Hepatocyte (in vitro differentiated cells): Measurements from ENCODE around the gene CELF4. TPM values are rescaled to one million over a fixed set of nuclear protein-coding genes. Genes with fewer than 3 reads are reported as not detected.

Source experiments
- DNase-seq: peaks from one replicate; pipeline ENCODE4 v3.0.0-alpha.2; 2016; ENCODE audit warnings: low spot score
- H2AFZ ChIP-seq: fragments of 200-600 bp; sonication (generic); 2 replicates; pipeline ENCODE4 v1.6.0; 2016; ENCODE audit warnings: antibody characterized with exemption, mild to moderate bottlenecking
- H3K27ac ChIP-seq: fragments of 200-600 bp; sonication (generic); 2 replicates; pipeline ENCODE4 v1.5.1; 2016; ENCODE audit warnings: mild to moderate bottlenecking
- H3K27me3 ChIP-seq: fragments of 200-600 bp; sonication (generic); 2 replicates; pipeline ENCODE4 v1.6.1; 2016
- H3K36me3 ChIP-seq: fragments of 200-600 bp; sonication (generic); replicated peaks from 2 replicates; pipeline ENCODE4 v1.5.1; 2016; ENCODE audit warnings: low read depth; ENCODE audit not compliant: insufficient read depth
- H3K4me1 ChIP-seq: fragments of 200-600 bp; sonication (generic); 2 replicates; pipeline ENCODE4 v1.5.1; 2016; ENCODE audit warnings: mild to moderate bottlenecking, moderate library complexity; ENCODE audit not compliant: insufficient read depth
- H3K4me2 ChIP-seq: fragments of 200-600 bp; sonication (generic); 2 replicates; pipeline ENCODE4 v1.6.0; 2016
- H3K4me3 ChIP-seq: fragments of 200-600 bp; sonication (generic); 2 replicates; pipeline ENCODE4 v1.5.1; 2016; ENCODE audit warnings: mild to moderate bottlenecking
- H3K79me2 ChIP-seq: fragments of 200-600 bp; sonication (generic); 2 replicates; pipeline ENCODE4 v1.6.0; 2017; ENCODE audit warnings: mild to moderate bottlenecking
- H3K9me2 ChIP-seq: fragments of 200-600 bp; sonication (generic); replicated peaks from 2 replicates; pipeline ENCODE4 v1.6.0; 2017; ENCODE audit warnings: mild to moderate bottlenecking; ENCODE audit not compliant: insufficient read depth
- H3K9me3 ChIP-seq: fragments of 200-600 bp; sonication (generic); 2 replicates; pipeline ENCODE4 v1.5.1; 2016; ENCODE audit warnings: low read depth, mild to moderate bottlenecking
- H4K20me1 ChIP-seq: fragments of 200-600 bp; sonication (generic); 2 replicates; pipeline ENCODE4 v1.6.0; 2016; ENCODE audit warnings: mild to moderate bottlenecking; ENCODE audit not compliant: insufficient read depth, poor library complexity, severe bottlenecking
- EZH2 ChIP-seq: fragments of 200-600 bp; sonication (generic); IDR thresholded peaks from 2 replicates; pipeline ENCODE4 v1.6.1; 2016; ENCODE audit warnings: antibody characterized with exemption, mild to moderate bottlenecking, borderline replicate concordance
- EZH2phosphoT487 ChIP-seq: fragments of 200-600 bp; sonication (generic); IDR thresholded peaks from one replicate; pipeline ENCODE4 v1.6.1; 2018; ENCODE audit warnings: antibody characterized with exemption, mild to moderate bottlenecking, low read depth, moderate library complexity; ENCODE audit not compliant: unreplicated experiment, severe bottlenecking
- WGBS: methylation state at CpG from one replicate; pipeline ENCODE4 v1.1.6; 2016; ENCODE audit warnings: low lambda C conversion rate; ENCODE audit errors: missing lambda C conversion rate; 5-methylcytosine and 5-hydroxymethylcytosine counted together
- polyA plus RNA-seq: library from polyadenylated mRNA; unstranded; fragments of >200 nt; fragmentation: Nextera tagmentation; extraction: Ambion mirVana; gene quantifications from 2 replicates; pipeline ENCODE4 v1.2.1, GENCODE V29; 2016
- total RNA-seq: library from RNA; depleted of rRNA; stranded (reverse); fragments of >200 nt; gene quantifications from 2 replicates; pipeline ENCODE4 v1.2.3, GENCODE V29; 2014
- TF ChIP-seq, protein P1 (sequence below): fragments of 200-600 bp; sonication (generic); IDR thresholded peaks from 2 replicates; pipeline ENCODE4 v1.5.1; 2016; ENCODE audit warnings: antibody characterized with exemption, mild to moderate bottlenecking; ENCODE audit not compliant: poor library complexity

The CELF4 gene
- total and polyA plus RNA-seq, 2 experiments from 2014 or later, result 1.3 to 2.9 TPM

DNA sequence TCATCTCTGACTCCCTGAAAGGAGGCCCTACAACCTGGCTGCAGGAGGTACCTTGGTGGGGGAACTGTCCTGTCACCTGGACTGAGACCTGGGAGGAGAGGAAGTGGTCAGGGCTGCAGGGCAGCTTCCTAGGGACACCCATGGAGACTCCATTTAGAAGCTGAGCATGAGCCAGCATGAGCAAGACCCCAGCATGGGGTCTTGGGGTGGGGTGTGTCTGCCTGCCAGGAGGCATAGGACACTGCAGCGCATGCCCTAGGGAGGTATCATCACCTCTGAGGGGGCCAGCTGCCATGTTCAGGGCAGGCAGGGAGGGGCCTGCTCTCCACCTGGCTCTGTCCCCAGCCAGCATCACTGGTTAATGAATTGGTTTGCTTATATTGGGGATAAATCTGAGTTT lies 249.7 kb downstream of the CELF4 start:
- Histone ChIP-seq H3K79me2 (no peaks in the 10 kb centered on the region), H2AFZ (no peak overlapping the region), H3K4me2 (no peak overlapping the region), H3K4me3 (no peak overlapping the region), H3K9me3 (no peaks in the 10 kb centered on the region), H3K4me1 (no peaks in the 10 kb centered on the region), H3K9me2 (no peaks in the 10 kb centered on the region), H3K27me3 (no peaks in the 10 kb centered on the region), H3K27ac (no peak overlapping the region), H3K36me3 (no peaks in the 10 kb centered on the region), H4K20me1 (no peaks in the 10 kb centered on the region)
- WGBS, result 95% methylated on average over 1 of the region's 1 CpG
- no peak for TF ChIP-seq EZH2phosphoT487
- no peak for TF ChIP-seq EZH2
- TF ChIP-seq, protein P1, sequence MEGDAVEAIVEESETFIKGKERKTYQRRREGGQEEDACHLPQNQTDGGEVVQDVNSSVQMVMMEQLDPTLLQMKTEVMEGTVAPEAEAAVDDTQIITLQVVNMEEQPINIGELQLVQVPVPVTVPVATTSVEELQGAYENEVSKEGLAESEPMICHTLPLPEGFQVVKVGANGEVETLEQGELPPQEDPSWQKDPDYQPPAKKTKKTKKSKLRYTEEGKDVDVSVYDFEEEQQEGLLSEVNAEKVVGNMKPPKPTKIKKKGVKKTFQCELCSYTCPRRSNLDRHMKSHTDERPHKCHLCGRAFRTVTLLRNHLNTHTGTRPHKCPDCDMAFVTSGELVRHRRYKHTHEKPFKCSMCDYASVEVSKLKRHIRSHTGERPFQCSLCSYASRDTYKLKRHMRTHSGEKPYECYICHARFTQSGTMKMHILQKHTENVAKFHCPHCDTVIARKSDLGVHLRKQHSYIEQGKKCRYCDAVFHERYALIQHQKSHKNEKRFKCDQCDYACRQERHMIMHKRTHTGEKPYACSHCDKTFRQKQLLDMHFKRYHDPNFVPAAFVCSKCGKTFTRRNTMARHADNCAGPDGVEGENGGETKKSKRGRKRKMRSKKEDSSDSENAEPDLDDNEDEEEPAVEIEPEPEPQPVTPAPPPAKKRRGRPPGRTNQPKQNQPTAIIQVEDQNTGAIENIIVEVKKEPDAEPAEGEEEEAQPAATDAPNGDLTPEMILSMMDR, result no peak
- DNase-seq, result no peak

DNA sequence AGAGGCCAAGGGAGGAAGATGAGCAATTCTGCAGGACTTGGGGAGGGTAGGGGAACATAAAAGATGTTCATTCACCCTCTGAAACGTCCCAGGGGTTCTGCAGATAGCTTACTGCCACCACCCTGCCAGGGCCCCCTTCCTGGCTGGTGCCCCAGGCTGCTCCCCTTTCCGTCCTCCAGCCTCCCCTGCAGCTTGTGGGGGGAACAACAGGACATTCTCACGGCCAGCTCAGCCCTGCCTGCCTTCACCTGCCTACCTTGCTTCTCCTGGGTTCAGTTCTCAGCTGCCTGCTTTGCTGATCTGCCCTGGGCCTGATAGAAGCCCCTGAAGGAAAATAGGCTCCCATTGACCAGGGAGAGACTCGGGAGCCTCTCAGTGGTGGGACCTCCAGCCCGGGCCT lies 251.1 kb downstream of the CELF4 start:
- no peaks in the 10 kb centered on the region for H4K20me1 ChIP-seq
- DNase-seq, result no peak
- no peaks in the 10 kb centered on the region for H3K27me3 ChIP-seq
- no peaks in the 10 kb centered on the region for H3K4me1 ChIP-seq
- no peak for TF ChIP-seq EZH2
- TF ChIP-seq EZH2phosphoT487, result no peak
- TF ChIP-seq, protein P1, result no peak
- H3K27ac ChIP-seq, result no peak overlapping the region
- no peak overlapping the region for H3K4me3 ChIP-seq
- H2AFZ ChIP-seq, result no peak overlapping the region
- H3K9me3 ChIP-seq, result no peaks in the 10 kb centered on the region
- H3K79me2 ChIP-seq, result no peaks in the 10 kb centered on the region
- H3K9me2 ChIP-seq, result no peaks in the 10 kb centered on the region
- H3K4me2 ChIP-seq, result no peak overlapping the region
- 76% methylated on average over 5 of the region's 5 CpGs for WGBS
- H3K36me3 ChIP-seq, result no peaks in the 10 kb centered on the region

DNA sequence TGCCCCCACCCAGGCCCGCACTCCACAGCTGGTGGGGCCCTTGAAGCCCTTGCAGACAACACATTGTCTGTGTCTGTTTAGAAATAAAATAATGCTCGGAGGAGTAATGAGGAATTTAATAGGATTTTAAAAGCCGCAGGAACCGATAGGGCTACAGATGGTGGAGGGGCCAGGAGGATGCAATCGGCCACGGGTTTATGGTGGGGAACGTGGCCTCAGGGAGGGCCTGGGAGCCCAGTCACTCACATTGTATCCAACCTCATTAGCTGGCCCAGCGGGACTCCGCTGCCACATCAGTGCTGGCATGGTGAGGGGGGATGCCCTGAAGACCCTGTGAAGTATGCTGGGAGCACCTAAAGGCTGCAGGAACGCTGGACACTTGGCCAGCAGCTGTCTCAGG lies 252.0 kb downstream of the CELF4 start:
- TF ChIP-seq, protein P1, result no peak
- TF ChIP-seq EZH2 (no peak), EZH2phosphoT487 (no peak)
- no peak overlapping the region for H3K4me2 ChIP-seq
- no peaks in the 10 kb centered on the region for H3K9me3 ChIP-seq
- no peaks in the 10 kb centered on the region for H3K79me2 ChIP-seq
- no peaks in the 10 kb centered on the region for H3K27me3 ChIP-seq
- H3K36me3 ChIP-seq, result no peaks in the 10 kb centered on the region
- no peaks in the 10 kb centered on the region for H3K4me1 ChIP-seq
- 71% methylated on average over 10 of the region's 10 CpGs for WGBS
- DNase-seq, result no peak
- H3K27ac ChIP-seq, result no peak overlapping the region
- no peak overlapping the region for H3K4me3 ChIP-seq
- H2AFZ ChIP-seq, result no peak overlapping the region
- H4K20me1 ChIP-seq, result no peaks in the 10 kb centered on the region
- no peaks in the 10 kb centered on the region for H3K9me2 ChIP-seq

DNA sequence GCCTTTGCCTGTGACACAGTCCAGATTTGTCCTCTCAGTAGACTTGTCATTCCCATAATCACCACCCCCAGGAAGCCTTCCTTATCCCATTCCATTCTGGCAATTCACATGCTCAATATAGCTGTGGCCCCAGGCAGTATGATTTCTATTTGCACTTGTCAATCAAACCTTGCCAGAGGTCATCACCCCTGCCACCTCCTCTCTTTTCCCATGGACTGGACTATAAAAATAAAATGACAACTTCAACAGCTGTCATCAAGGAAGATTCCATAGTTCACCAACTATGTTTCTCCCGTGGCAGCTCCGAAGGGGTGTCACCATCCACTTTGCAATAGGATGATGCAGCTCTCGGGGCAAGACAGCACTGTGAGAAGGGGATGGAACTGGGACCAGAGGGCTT lies 255.7 kb downstream of the CELF4 start:
- Histone ChIP-seq H3K27ac (no peak overlapping the region), H3K36me3 (no peaks in the 10 kb centered on the region), H4K20me1 (no peaks in the 10 kb centered on the region), H3K27me3 (no peaks in the 10 kb centered on the region), H2AFZ (no peak overlapping the region), H3K4me2 (no peak overlapping the region), H3K9me3 (no peaks in the 10 kb centered on the region), H3K4me3 (no peak overlapping the region), H3K4me1 (no peaks in the 10 kb centered on the region), H3K9me2 (no peaks in the 10 kb centered on the region), H3K79me2 (no peaks in the 10 kb centered on the region)
- no peak for DNase-seq
- TF ChIP-seq EZH2phosphoT487 (no peak), EZH2 (no peak)
- TF ChIP-seq, protein P1, result no peak
- WGBS, result 89% methylated on average over 3 of the region's 3 CpGs
